NCI-H345 treated with DMSO at 0.1 percent for 48 hours (cell line): ENCODE results near the gene USP6.
"Not testable (repeated sequence)": the region's sequence is repeated elsewhere in the genome, so short reads cannot be mapped to it uniquely, and the experiment has no call there.

Experiments
- DNase-seq: peaks from one replicate; lab custom pipeline; 2025; ENCODE audit not compliant: unreplicated experiment; lab: John Stamatoyannopoulos, UW

Gene USP6

GRCh38 chr17:5121186-5121841 is 5.5 kb downstream of the USP6 start:
- DNase-seq = no peak

- not testable (repeated sequence) for DNase-seq
These were observed 6.2 kb downstream of the USP6 start for GRCh38 chr17:5122056-5122455.

DNA sequence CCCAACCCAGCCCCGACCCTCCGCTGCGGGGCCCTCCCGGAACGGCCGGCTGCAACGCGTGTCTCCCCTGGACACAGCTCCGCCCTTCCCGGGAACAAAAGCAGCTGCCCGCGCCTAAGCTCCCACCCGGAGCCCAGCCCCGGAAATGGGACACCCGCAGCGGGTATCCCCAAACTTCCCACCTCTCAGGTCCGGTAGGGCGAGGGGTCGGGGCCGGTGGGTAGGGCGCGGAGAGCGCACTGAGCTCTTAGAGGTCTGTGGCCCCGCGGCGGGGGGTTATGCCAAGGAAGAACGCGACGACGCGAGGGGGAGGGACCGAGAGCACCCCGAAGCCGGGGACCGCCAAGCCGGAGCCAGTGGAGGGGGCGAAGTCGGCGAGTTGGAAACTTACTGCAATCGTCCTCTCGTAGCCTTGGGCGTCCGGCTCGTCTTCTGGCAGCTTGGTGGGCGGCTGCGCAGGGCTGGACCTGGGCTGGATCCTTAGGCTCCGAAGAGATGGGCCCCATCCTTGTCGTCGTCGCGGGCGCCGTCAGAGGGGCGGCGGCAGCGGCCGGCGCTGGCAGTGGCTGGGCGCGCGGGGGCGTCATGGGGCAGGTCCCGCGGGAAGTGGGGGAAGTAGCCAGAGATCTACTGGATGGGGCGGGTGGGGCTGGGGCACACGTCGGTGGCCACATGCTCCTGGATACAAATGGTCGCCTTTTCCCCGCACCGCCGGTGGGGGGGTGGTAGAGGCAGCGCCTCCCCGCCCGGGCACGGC is 6.9 kb downstream of the USP6 start:
- no peak for DNase-seq

DNA sequence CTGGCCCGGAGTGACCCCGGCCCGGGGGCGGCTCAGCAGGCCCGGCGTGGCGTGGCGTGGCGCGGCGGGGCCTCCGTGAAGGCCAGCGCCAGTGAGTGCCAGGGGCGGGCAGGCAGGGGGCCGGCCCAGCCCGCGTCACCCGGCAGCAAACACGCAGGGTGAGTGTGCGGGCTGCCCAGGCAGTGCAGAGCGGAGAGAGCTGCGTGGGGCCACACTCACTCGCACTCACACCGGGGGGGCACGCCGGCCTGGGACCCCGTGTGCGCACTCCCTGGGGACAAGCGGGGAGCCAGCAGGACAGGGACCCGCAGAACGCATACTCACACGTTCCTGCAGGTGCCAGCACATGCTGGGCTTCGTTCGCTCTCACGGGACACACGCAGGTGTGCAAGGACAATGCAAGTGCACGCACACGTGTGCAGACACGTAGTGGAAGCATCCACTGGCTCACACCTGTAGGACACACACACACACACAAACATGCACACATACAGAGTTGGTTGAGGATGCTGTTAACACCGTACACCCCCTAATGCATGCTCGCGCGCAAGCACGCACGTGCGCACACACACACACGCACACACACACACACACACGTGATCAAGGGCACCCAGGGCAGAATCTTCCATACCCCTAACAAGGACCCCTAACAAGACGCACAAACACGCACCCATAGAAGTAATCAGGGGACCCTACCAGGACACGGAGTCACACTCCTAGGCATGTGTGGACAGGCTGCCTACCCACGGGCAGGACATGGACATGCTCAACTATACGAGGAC is 7.7 kb downstream of the USP6 start:
- no peak for DNase-seq

- not testable (repeated sequence) for DNase-seq
These were observed 8.4 kb downstream of the USP6 start for GRCh38 chr17:5124125-5124760.

DNA sequence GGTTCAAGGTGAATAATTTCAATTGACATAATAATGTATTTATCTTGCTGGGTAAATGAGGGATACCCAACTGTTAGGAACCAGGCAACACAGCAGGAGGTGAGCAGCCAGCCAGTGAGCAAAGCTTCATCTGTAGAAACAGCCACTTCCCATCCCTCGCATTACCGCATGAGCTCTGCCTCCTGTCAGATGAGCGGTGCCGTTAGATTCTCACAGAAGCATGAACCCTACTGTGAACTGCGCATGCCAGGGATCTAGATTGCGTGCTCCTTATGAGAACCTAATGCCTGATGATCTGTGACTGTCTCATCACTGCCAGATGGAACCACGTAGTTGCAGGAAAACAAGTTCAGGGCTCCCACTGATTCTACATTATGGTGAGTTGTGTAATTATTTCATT is 9.1 kb downstream of the USP6 start:
- DNase-seq = not testable (repeated sequence)

DNA sequence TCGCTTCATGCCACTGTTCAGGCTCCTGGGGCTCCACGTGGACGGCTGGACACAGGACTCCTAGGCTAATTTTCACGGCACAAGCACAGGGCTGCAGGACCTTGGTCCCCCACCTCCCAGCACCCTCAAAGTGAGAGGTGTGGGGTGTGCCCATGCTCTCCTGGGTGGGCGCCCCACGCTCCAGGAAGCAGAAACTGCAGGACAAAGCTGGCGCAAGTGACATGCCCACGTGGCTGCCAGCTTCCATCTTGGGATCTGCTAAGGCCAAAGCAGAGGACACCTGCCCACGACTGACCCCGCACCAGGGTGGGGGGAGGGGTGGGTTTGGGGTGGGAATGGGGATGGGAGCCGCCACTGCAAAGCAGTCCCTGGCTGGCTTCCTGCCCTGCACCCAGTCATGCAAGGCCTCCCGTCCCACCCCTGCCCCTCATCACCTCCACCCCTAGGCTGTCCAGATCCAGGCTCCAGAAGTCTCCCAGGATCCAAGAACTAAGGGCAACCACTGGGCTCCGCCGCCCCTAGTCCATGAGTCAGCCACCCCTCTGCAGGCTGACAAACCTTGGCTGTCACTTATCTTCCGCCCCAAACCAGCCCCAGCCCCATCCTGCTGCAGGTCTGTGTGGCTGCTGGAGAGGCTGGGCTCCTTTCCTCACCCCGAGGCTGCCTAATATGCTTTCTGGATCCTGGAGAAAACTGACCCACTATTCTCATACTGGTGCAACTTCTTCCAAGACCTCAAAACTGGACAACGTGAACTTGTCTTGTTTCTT is 11.1 kb downstream of the USP6 start:
- DNase-seq = no peak

- DNase-seq = no peak
These were observed 12.1 kb downstream of the USP6 start for GRCh38 chr17:5127910-5128309.

- not testable (repeated sequence) for DNase-seq
These were observed 12.6 kb downstream of the USP6 start for GRCh38 chr17:5128387-5128786.

- DNase-seq = no peak
These were observed 13.2 kb downstream of the USP6 start for GRCh38 chr17:5128905-5129535.

GRCh38 chr17:5129770-5130169 is 13.9 kb downstream of the USP6 start:
- DNase-seq = not testable (repeated sequence)

DNA sequence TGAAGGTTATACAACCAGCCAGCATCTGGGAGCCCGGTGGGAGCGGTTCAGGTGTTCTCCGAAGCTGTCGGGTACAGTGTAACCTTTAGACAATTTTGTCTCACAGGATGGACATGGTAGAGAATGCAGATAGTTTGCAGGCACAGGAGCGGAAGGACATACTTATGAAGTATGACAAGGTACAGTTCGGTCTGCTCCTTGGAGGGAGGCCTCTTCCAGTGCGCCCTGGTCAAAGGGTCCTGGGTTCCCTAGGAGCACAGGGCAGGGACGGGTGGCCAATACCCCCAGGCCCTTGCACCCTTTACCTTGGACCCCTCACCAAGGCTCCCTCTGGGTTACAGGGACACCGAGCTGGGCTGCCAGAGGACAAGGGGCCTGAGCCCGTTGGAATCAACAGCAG is 14.4 kb downstream of the USP6 start:
- DNase-seq = not testable (repeated sequence)

GRCh38 chr17:5130687-5131086 is 14.9 kb downstream of the USP6 start:
- not testable (repeated sequence) for DNase-seq

- DNase-seq = no peak
These were observed 15.4 kb downstream of the USP6 start for GRCh38 chr17:5131146-5131715.

- not testable (repeated sequence) for DNase-seq
These were observed 16.1 kb downstream of the USP6 start for GRCh38 chr17:5131799-5132502.

DNA sequence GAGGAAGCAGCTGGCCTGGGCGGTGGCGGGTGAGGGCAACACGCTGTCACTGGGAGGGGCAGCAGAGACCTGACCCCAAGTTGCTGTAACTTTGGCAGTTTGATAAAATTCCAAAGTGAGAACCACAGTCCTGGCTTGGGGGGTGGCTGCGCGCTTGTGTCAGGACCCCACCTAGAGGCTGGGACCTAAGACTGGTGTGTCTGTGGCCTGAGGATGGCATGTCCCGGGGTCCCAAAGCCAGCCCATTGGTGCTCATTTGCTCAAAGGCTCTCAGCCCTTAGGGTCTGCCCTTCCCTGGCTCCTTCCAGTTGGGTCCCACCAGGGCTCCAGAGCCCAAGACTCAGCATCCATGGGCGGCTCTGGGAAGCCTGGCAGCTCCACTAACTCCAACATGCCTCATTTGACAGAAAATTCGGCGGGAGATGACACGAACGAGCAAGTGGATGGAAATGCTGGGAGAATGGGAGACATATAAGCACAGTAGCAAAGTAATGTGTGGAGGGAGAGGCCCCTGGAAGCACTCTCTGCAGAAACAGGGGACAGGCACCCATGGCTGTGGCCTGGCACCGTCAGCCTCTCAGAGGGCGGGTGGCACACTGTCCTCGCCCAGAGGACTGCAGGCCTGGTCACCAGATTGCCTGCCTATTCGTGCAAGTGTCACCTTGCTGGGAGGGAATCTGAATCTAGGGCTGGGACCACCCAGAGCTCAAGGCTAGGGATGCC is 16.8 kb downstream of the USP6 start:
- DNase-seq = not testable (repeated sequence)

DNA sequence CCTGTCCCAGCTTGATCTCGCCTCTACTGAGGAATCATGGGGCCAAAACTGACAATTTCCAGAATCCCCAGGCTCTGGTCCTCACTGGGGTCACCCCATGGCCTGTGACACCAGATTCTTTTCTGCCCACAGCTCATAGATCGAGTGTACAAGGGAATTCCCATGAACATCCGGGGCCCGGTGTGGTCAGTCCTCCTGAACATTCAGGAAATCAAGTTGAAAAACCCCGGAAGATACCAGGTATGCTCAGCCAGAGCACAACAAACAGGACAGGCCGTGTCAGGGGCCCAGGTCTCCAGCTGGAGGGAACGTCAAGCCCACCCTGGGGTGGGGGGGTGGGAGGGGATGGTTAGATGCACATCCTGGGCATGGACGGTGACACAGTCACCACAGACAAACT is 17.5 kb downstream of the USP6 start:
- no peak for DNase-seq

- DNase-seq = not testable (repeated sequence)
These were observed 18.1 kb downstream of the USP6 start for GRCh38 chr17:5133961-5134360.
